GM12874 (cell line): Measurements from ENCODE around the gene C3orf18.

Experiments
- TF ChIP-seq, protein P1 (sequence below): IDR thresholded peaks from 2 replicates; pipeline ENCODE4 v1.5.1; 2011; ENCODE audit warnings: low read depth, mild to moderate bottlenecking, control low read depth, low read length, moderate library complexity; ENCODE audit not compliant: insufficient read depth

The C3orf18 gene

GRCh38 chr3:50582083-50582482, 14.5 kb upstream of the C3orf18 start:
- TF ChIP-seq, protein P1, sequence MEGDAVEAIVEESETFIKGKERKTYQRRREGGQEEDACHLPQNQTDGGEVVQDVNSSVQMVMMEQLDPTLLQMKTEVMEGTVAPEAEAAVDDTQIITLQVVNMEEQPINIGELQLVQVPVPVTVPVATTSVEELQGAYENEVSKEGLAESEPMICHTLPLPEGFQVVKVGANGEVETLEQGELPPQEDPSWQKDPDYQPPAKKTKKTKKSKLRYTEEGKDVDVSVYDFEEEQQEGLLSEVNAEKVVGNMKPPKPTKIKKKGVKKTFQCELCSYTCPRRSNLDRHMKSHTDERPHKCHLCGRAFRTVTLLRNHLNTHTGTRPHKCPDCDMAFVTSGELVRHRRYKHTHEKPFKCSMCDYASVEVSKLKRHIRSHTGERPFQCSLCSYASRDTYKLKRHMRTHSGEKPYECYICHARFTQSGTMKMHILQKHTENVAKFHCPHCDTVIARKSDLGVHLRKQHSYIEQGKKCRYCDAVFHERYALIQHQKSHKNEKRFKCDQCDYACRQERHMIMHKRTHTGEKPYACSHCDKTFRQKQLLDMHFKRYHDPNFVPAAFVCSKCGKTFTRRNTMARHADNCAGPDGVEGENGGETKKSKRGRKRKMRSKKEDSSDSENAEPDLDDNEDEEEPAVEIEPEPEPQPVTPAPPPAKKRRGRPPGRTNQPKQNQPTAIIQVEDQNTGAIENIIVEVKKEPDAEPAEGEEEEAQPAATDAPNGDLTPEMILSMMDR = no peak

- TF ChIP-seq, protein P1 = no peak
Observed at GRCh38 chr3:50581459-50581842, 13.9 kb upstream of the C3orf18 start.

- TF ChIP-seq, protein P1 = no peak
Observed at GRCh38 chr3:50580683-50581458, 13.3 kb upstream of the C3orf18 start.

- TF ChIP-seq, protein P1 = no peak
Observed at GRCh38 chr3:50577348-50577747, 9.8 kb upstream of the C3orf18 start.

DNA sequence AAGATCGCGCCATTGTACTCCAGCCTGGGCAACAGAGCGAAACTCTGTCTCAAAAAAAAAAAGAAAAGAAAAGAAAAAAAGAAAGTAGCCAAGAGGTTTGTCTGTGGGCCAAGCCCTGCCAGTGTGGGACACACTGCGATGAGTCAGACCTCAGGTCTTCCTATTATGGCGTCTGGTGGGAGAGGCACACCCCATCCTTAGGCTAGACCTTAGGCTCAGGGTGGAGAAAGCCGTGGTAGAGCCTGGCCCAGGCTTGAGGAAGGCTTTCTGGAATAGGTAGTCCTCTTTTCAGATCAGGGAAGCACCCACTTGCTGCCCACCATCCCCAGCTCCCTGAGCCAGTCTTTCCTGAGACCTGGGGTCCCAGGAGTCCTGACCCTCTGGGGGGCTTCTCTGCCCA, 7.8 kb upstream of the C3orf18 start:
- TF ChIP-seq, protein P1 = no peak

DNA sequence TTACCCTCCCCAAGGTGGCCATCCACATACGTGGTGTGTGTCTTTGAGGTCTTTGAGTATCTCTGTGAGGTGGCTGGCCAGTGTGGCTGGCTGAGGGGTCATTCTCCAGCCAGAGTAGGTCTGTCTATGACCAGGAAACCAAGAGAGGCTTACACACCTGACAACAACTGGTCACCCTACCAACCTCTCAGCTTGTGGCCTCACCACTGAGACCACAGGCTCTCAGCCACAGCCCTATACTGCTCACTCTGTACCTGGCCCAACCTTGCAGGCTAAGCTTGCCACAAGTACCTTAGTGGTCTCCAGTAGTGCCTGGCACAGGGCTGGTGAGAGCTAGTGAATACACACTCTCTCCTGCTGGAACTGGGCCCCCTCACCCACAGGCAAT, 6.9 kb upstream of the C3orf18 start:
- TF ChIP-seq, protein P1 = no peak

- TF ChIP-seq, protein P1 = no peak
Observed at GRCh38 chr3:50573566-50574443, 6.3 kb upstream of the C3orf18 start.
